ENCODE data around the gene SLC6A11.

Gene SLC6A11

GRCh38 chr3:10975695-10976234 lies 159.7 kb downstream of the SLC6A11 start:
- no peak for DNase-seq (ENCODE audit: low read depth in 1 of 2, low spot score in 1 of 2)

- DNase-seq (ENCODE audit: low read depth in 1 of 2, low spot score in 1 of 2) = no peak
These were observed 160.7 kb downstream of the SLC6A11 start for GRCh38 chr3:10976770-10977169.

GRCh38 chr3:10977892-10978510 lies 162.0 kb downstream of the SLC6A11 start:
- no peak for DNase-seq (ENCODE audit: low read depth in 1 of 2, low spot score in 1 of 2)

- no peak for DNase-seq (ENCODE audit: low read depth in 1 of 2, low spot score in 1 of 2)
These were observed 162.9 kb downstream of the SLC6A11 start for GRCh38 chr3:10978956-10979355.

- no peak for DNase-seq (ENCODE audit: low read depth in 1 of 2, low spot score in 1 of 2)
These were observed 164.3 kb downstream of the SLC6A11 start for GRCh38 chr3:10980312-10980711.

GRCh38 chr3:10981031-10981430 lies 165.0 kb downstream of the SLC6A11 start:
- no peak for DNase-seq (ENCODE audit: low read depth in 1 of 2, low spot score in 1 of 2)

- no peak for DNase-seq (ENCODE audit: low read depth in 1 of 2, low spot score in 1 of 2)
These were observed 165.9 kb downstream of the SLC6A11 start for GRCh38 chr3:10981961-10982360.

- no peak for DNase-seq (ENCODE audit: low read depth in 1 of 2, low spot score in 1 of 2)
These were observed 166.8 kb downstream of the SLC6A11 start for GRCh38 chr3:10982782-10983181.

GRCh38 chr3:10983219-10983916 lies 167.3 kb downstream of the SLC6A11 start:
- DNase-seq (ENCODE audit: low read depth in 1 of 2, low spot score in 1 of 2) = no peak

GRCh38 chr3:10984371-10984896 lies 168.4 kb downstream of the SLC6A11 start:
- DNase-seq (ENCODE audit: low read depth in 1 of 2, low spot score in 1 of 2) = no peak

- no peak for DNase-seq (ENCODE audit: low read depth in 1 of 2, low spot score in 1 of 2)
These were observed 169.2 kb downstream of the SLC6A11 start for GRCh38 chr3:10985181-10985580.

- no peak for DNase-seq (ENCODE audit: low read depth in 1 of 2, low spot score in 1 of 2)
These were observed 170.6 kb downstream of the SLC6A11 start for GRCh38 chr3:10986592-10986991.

- no peak for DNase-seq (ENCODE audit: low read depth in 1 of 2, low spot score in 1 of 2)
These were observed 172.1 kb downstream of the SLC6A11 start for GRCh38 chr3:10988001-10988665.

- no peak for DNase-seq (ENCODE audit: low read depth in 1 of 2, low spot score in 1 of 2)
These were observed 173.0 kb downstream of the SLC6A11 start for GRCh38 chr3:10988991-10989484.

All from stimulated activated CD4-positive, alpha-beta T cell treated with anti-CD3 and anti-CD28 coated beads, Interleukin-15, amount 100 ng/mL, for 1 hour (primary cell).